Loucy (cell line): Measurements from ENCODE around the gene PARD3B.

ENCODE experiments used
- H2AFZ ChIP-seq: fragments of 200-600 bp; sonication (generic); 2 replicates; pipeline ENCODE4 v1.6.0; 2016; ENCODE audit warnings: antibody characterized with exemption, mild to moderate bottlenecking, low read length, moderate library complexity
- H3F3A ChIP-seq: fragments of 200-600 bp; 2 replicates; pipeline ENCODE4 v1.6.0; 2016; ENCODE audit warnings: antibody characterized with exemption, low read depth, mild to moderate bottlenecking
- H3K27me3 ChIP-seq: fragments of 200-600 bp; sonication (generic); 2 replicates; pipeline ENCODE4 v1.6.1; 2014; ENCODE audit warnings: low read length, mild to moderate bottlenecking; ENCODE audit not compliant: insufficient read depth, poor library complexity, severe bottlenecking
- H3K36me3 ChIP-seq: fragments of 200-600 bp; sonication (generic); 2 replicates; pipeline ENCODE4 v1.6.1; 2016; ENCODE audit warnings: low read length; ENCODE audit not compliant: insufficient read depth
- H3K4me1 ChIP-seq: fragments of 200-600 bp; sonication (generic); 2 replicates; pipeline ENCODE4 v1.5.1; 2014; ENCODE audit warnings: low read length, mild to moderate bottlenecking; ENCODE audit not compliant: insufficient read depth, poor library complexity, severe bottlenecking
- H3K4me2 ChIP-seq: fragments of 200-600 bp; sonication (generic); 2 replicates; pipeline ENCODE4 v1.6.0; 2014; ENCODE audit warnings: antibody characterized with exemption, low read length, low read depth, mild to moderate bottlenecking; ENCODE audit not compliant: poor library complexity, severe bottlenecking
- H3K4me3 ChIP-seq: fragments of 200-600 bp; sonication (generic); 2 replicates; pipeline ENCODE4 v1.5.1; 2014; ENCODE audit warnings: low read length, mild to moderate bottlenecking, mixed read lengths; ENCODE audit not compliant: poor library complexity, severe bottlenecking
- H3K79me2 ChIP-seq: fragments of 200-600 bp; sonication (generic); 2 replicates; pipeline ENCODE4 v1.6.1; 2014; ENCODE audit warnings: low read length; ENCODE audit not compliant: insufficient read depth
- H3K9ac ChIP-seq: fragments of 200-600 bp; sonication (generic); 2 replicates; pipeline ENCODE4 v1.6.0; 2014; ENCODE audit warnings: mild to moderate bottlenecking, low read depth, low read length, moderate library complexity; ENCODE audit not compliant: poor library complexity, severe bottlenecking
- H3K9me2 ChIP-seq: fragments of 200-600 bp; sonication (generic); replicated peaks from 2 replicates; pipeline ENCODE4 v1.6.1; 2016; ENCODE audit warnings: low read depth, low read length, mixed read lengths
- H3K9me3 ChIP-seq: fragments of 200-600 bp; sonication (generic); 2 replicates; pipeline ENCODE4 v1.6.1; 2014; ENCODE audit warnings: mild to moderate bottlenecking, antibody characterized with exemption, low read length, low read depth; ENCODE audit not compliant: insufficient read depth
- H4K20me1 ChIP-seq: fragments of 200-600 bp; sonication (generic); 2 replicates; pipeline ENCODE4 v1.6.0; 2014; ENCODE audit warnings: antibody characterized with exemption, low read length, mild to moderate bottlenecking; ENCODE audit not compliant: insufficient read depth, poor library complexity, severe bottlenecking
- EZH2phosphoT487 ChIP-seq: fragments of 200-600 bp; IDR thresholded peaks from 2 replicates; pipeline ENCODE4 v1.6.1; 2018; ENCODE audit warnings: antibody characterized with exemption, mild to moderate bottlenecking, moderate library complexity, borderline replicate concordance
- TF ChIP-seq, protein P1 (sequence below): fragments of 200-600 bp; sonication (generic); conservative IDR thresholded peaks from 2 replicates; pipeline ENCODE4 v1.5.1; 2014; ENCODE audit warnings: mild to moderate bottlenecking, antibody characterized with exemption, low read length

Gene PARD3B

GRCh38 chr2:205052781-205053180 is 507.5 kb downstream of the PARD3B start:
- Histone ChIP-seq H3K9me2 (no peaks in the 10 kb centered on the region), H4K20me1 (no peaks in the 10 kb centered on the region), H3K4me1 (peaks cover 4% of the 10 kb centered on the region), H2AFZ (no peak overlapping the region), H3K36me3 (no peaks in the 10 kb centered on the region), H3K4me3 (no peak overlapping the region), H3K9me3 (no peaks in the 10 kb centered on the region; the same call in 1 of the 2 replicates), H3F3A (no peaks in the 10 kb centered on the region), H3K9ac (no peak overlapping the region), H3K4me2 (no peak overlapping the region), H3K79me2 (no peaks in the 10 kb centered on the region), H3K27me3 (no peaks in the 10 kb centered on the region)
- TF ChIP-seq EZH2phosphoT487, result no peak
- TF ChIP-seq, protein P1, sequence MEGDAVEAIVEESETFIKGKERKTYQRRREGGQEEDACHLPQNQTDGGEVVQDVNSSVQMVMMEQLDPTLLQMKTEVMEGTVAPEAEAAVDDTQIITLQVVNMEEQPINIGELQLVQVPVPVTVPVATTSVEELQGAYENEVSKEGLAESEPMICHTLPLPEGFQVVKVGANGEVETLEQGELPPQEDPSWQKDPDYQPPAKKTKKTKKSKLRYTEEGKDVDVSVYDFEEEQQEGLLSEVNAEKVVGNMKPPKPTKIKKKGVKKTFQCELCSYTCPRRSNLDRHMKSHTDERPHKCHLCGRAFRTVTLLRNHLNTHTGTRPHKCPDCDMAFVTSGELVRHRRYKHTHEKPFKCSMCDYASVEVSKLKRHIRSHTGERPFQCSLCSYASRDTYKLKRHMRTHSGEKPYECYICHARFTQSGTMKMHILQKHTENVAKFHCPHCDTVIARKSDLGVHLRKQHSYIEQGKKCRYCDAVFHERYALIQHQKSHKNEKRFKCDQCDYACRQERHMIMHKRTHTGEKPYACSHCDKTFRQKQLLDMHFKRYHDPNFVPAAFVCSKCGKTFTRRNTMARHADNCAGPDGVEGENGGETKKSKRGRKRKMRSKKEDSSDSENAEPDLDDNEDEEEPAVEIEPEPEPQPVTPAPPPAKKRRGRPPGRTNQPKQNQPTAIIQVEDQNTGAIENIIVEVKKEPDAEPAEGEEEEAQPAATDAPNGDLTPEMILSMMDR, result no peak

DNA sequence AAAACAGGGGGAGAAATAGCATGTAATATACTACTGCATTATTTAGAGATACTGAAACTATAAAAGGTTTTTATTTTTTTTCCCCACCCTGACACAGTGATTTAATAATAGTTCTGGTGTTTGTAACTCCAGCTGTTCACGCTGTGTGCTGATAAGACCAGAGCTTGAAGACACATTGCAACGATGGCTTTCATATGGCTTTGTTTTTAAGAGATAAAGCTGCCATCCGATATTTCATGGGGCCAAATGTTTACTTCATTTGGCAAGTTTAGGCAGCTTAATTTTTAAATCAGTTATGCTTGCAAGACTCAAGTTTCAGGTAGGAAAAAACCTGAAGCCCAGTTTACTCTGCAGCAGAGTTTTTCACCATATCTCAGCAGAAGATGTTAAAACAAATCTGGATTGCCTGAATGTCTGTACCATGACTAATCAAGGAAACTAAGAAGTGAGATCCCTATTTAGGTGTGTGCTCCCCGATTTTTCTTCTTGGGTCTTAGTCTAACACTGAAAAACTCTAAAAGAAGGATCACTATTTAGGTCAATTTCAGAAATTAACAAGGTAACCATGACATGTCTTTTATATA is 508.6 kb downstream of the PARD3B start:
- Histone ChIP-seq H3K4me2 (no peak overlapping the region), H3K79me2 (no peaks in the 10 kb centered on the region), H3K36me3 (no peaks in the 10 kb centered on the region), H3K4me1 (peaks cover 4% of the 10 kb centered on the region), H2AFZ (no peak overlapping the region), H3F3A (no peaks in the 10 kb centered on the region), H3K27me3 (no peaks in the 10 kb centered on the region), H3K4me3 (no peak overlapping the region), H4K20me1 (no peaks in the 10 kb centered on the region), H3K9me3 (no peaks in the 10 kb centered on the region; the same call in 1 of the 2 replicates), H3K9ac (no peak overlapping the region), H3K9me2 (no peaks in the 10 kb centered on the region)
- TF ChIP-seq, protein P1, result no peak
- TF ChIP-seq EZH2phosphoT487, result no peak

GRCh38 chr2:205054789-205055188 is 509.5 kb downstream of the PARD3B start:
- Histone ChIP-seq H3K9ac (no peak overlapping the region), H3K9me3 (no peaks in the 10 kb centered on the region), H2AFZ (no peak overlapping the region), H3K4me1 (peaks cover 4% of the 10 kb centered on the region), H3F3A (no peaks in the 10 kb centered on the region), H3K9me2 (no peaks in the 10 kb centered on the region), H3K4me3 (no peak overlapping the region), H4K20me1 (no peaks in the 10 kb centered on the region), H3K27me3 (no peaks in the 10 kb centered on the region), H3K79me2 (no peaks in the 10 kb centered on the region), H3K4me2 (no peak overlapping the region), H3K36me3 (no peaks in the 10 kb centered on the region)
- TF ChIP-seq EZH2phosphoT487, result no peak
- TF ChIP-seq, protein P1, result no peak
